Heart left ventricle (tissue), 13 donors: ENCODE measurements around the gene VIPAS39.

Experiments
- POLR2A ChIP-seq, 2 donors: fragments of 450-650 bp; IDR thresholded peaks; one replicate each; pipeline ENCODE4 v1.6.1; 2017; ENCODE audit warnings: antibody characterized with exemption in 2 of 2, mild to moderate bottlenecking in 2 of 2, moderate library complexity in 2 of 2
- TF ChIP-seq, protein P1 (sequence below), 12 donors: fragments of 200-600 bp; sonication (generic) in 4 of 12; IDR thresholded peaks; one replicate each; pipeline versions ENCODE4 v1.5.0 to v1.8.0; 2018 to 2022; ENCODE audit warnings: antibody characterized with exemption in 12 of 12, mild to moderate bottlenecking in 5 of 12
- donor health status: ischemic (EF 13 %, LVEDD 7.1; RV severe dilation, severe dysfunction).
- donor health status: DM: no; HTN: yes; CAD: no.
- donor health status: DM: no; HTN: no; CAD: no.
- donor health status: ischemic (EF 25% LVEDD 6.9; RV normal size, moderate dysfunction).
- donor health status: ischemic (EF 25% LVEDD 5.7; RV mildly dilated, moderate dysfunction).
- donor health status: ischemic (EF 35%, LVEDD 5.7; RV mildly dilated, moderate dysfunction).
- donor health status: nonischemic (EF 11% LVEDD 7.7; RV severe dilation, severe dysfunction).
- donor health status: DM: yes; HTN: yes; CAD: no.
- donor health status: PGD.
- donor health status: ischemic (EF 29% LVEDD 5.4; RV normal size, mild dysfunction).
- donor health status: nonischemic (EF 23%, LVEDD 6.1; RV moderate dilation, normal function).

- TF ChIP-seq, protein P1, sequence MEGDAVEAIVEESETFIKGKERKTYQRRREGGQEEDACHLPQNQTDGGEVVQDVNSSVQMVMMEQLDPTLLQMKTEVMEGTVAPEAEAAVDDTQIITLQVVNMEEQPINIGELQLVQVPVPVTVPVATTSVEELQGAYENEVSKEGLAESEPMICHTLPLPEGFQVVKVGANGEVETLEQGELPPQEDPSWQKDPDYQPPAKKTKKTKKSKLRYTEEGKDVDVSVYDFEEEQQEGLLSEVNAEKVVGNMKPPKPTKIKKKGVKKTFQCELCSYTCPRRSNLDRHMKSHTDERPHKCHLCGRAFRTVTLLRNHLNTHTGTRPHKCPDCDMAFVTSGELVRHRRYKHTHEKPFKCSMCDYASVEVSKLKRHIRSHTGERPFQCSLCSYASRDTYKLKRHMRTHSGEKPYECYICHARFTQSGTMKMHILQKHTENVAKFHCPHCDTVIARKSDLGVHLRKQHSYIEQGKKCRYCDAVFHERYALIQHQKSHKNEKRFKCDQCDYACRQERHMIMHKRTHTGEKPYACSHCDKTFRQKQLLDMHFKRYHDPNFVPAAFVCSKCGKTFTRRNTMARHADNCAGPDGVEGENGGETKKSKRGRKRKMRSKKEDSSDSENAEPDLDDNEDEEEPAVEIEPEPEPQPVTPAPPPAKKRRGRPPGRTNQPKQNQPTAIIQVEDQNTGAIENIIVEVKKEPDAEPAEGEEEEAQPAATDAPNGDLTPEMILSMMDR (IDR thresholded peaks at IDR 0.05), result no peak
- TF ChIP-seq POLR2A (IDR thresholded peaks at IDR 0.05), result no peak
Observed at GRCh38 chr14:77458249-77458950, 999 bp upstream of the VIPAS39 start.
